Activated CD4-positive, alpha-beta T cell treated with anti-CD3 and anti-CD28 coated beads, Interleukin-2, Interleukin-4, amounts not matched to agents 100 ng/mL and 50 ng/mL, durations not matched to agents 16 hours and 8 hours (primary cell): ENCODE measurements around the gene PI4K2B.
"Not testable (repeated sequence)": the region's sequence is repeated elsewhere in the genome, so short reads cannot be mapped to it uniquely, and the experiment has no call there.

ENCODE experiments used
- DNase-seq: peaks from one replicate; pipeline ENCODE4 v3.0.0-alpha.2; 2020; ENCODE audit warnings: low spot score

PI4K2B gene

DNA sequence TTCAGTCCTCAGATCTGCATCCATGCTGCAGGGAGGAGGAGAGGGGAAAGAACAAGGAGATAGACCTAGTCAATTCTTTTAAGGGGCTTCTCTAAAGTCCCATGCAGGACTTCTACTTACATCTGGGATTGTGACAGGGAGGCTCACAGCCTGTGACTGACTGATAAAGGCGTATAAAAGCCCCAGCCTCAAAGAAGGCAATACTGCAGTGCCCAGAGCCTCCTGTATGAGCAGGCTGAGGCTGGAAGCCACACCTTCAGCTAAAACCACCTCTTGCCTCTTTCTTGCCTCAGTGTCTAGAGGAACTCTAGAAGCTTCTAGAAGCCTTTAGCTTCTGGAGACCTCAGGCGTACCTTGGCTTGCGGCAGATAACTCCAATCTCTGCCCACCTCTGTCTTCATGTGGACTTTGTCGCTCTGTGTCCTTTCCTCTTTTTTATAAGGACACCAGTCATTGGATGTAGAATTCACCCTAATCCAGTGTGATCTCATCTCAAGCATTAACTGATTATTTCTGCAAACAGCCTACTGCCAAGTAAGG lies 72.8 kb downstream of the PI4K2B start:
- DNase-seq, result no peak

DNA sequence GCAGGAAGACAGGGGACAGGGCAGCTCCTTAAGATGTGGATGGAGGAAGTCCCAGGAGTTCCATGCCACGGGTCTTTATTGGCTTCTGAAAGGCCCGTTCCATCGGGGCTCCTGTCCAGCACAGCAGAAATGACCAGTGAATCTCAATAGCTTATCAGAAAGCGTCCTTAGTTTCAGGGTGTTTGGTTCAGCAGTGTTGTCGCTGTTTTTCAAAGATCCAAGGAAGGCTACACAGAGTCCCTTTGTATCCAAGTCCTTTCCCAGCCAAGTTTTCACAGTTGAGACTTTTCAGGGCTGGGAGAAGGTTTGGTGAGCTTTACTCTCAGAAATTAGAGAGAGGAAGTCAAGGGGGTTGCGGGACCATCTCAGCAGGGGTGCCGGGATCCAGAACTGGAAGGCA lies 73.8 kb downstream of the PI4K2B start:
- DNase-seq, result no peak

DNA sequence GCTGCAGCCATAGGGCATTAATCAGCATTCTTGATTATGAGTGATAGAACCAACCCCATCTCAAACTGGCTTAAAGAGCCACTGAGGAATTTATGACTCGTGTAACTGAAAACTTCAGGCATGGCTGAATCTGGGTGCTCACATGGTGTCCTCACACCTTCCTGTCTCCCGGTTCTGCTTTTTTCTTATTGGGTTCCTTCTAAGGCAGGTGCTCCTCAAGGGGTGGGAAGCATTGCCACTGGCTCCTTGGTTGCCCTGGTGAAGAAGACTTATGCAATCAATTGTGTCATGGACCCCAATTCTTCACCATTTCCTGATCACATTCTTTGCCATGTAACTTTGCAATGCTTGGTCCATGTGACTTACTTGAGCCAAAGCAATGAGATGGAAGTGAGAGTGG lies 74.5 kb downstream of the PI4K2B start:
- no peak for DNase-seq

DNA sequence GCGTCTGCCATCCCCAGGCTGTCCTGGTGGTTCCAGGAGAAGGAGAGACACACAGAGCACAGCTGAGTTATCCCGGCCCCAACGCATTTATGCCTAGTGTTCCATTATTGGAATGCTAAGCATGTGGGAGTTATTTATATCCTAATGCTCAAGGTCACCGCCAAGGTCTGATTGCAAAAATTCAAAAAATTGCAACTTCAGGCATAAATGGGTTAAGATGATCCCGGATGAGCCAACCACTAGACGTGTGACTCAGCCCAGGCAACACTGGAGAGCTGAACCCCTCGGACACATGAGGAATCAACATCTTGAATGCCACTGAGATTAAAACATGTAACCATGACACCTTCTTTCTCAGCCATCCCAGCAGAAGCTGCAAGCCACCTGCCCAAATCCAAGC lies 74.9 kb downstream of the PI4K2B start:
- no peak for DNase-seq

GRCh38 chr4:25310066-25310802 lies 76.4 kb downstream of the PI4K2B start:
- no peak for DNase-seq

DNA sequence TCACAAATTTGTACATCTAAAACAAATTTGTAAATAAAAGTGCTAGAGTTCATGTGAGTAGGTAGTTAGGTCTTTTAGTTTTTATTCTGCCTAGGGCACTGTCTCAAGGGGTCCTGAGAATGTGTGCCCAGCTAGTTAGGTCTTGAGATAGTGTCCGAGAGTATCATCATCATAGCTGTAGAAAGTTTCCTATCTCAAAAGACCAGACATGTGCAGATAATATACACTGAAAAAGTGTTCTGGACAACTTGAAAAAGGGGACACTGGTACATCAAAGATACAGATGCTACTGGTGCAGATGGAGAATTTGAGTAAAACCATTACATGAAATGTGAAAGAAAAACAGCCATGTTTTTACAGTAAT lies 77.0 kb downstream of the PI4K2B start:
- DNase-seq, result no peak

DNA sequence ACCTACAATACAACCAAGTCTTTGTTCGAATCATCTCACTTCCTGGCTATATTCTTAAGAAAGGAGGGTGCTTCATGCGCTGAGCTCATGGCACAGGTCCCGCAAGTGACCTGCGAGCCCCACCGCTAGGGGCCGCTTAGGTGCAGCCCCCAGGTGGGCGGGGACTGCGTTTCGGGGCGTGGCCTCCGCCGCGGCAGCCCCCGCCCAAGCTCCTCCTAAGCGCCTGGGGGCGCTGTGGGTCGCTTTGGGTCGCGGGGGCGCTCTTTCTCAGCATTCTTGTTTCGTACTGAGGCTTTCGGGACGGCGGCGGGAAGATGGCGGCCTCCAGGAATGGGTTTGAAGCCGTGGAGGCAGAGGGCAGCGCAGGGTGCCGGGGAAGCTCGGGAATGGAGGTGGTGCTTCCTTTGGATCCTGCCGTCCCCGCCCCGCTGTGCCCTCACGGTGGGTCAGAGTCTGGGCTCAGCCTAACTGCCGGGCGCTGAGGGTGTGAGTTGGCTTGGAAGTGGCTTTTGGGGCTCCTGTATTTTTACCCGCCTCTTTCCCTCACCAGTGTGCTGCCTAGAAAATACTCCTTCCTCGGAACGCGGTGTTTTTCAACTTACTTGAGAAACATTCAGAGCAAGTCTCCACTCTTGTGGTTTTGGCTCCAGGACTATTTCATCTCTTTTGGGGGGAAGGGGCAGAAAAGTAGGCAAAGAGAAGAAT lies 78.8 kb downstream of the PI4K2B start, which contains the start of gene ZCCHC4:
Gene ZCCHC4, plus strand, starts transcription at position 279 of the 705 bp plus-strand sequence. Its CDS starts 36 bp downstream, at position 315.
- peak; percentile 85 for DNase-seq

GRCh38 chr4:25313201-25313895 lies 79.5 kb downstream of the PI4K2B start:
- DNase-seq, result no peak

GRCh38 chr4:25320336-25320735 lies 86.5 kb downstream of the PI4K2B start:
- no peak for DNase-seq

GRCh38 chr4:25320773-25321172 lies 86.9 kb downstream of the PI4K2B start:
- peak; percentile 64 for DNase-seq

DNA sequence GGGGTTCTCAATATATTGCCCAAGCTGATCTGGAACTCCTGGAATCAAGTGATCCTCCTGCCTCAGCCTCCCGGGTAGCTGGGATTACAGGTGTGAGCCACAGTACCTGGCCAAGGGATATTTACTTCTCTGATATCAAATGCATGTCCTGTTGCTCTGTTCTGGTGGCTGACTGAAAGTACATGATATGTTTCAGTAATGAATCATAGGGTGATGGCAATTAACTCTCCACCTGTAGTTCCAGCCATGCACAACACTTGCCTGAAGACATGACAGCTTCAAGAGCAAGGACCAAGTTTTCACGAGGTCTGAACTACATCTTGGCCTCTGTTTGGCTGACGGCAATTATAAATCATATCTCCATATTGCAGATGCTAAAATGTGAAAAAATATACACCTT lies 87.9 kb downstream of the PI4K2B start:
- peak; percentile 15 for DNase-seq

- DNase-seq, result not testable (repeated sequence)
These were observed 94.6 kb downstream of the PI4K2B start for GRCh38 chr4:25328463-25328862.
